ENCODE measurements around the gene MOSPD2. TPM values are rescaled to one million over a fixed set of nuclear protein-coding genes. Genes with fewer than 3 reads are reported as not detected.

Gene MOSPD2
- total and polyA plus RNA-seq, 2 experiments from 2014 or later = 27.9 to 28.5 TPM

DNA sequence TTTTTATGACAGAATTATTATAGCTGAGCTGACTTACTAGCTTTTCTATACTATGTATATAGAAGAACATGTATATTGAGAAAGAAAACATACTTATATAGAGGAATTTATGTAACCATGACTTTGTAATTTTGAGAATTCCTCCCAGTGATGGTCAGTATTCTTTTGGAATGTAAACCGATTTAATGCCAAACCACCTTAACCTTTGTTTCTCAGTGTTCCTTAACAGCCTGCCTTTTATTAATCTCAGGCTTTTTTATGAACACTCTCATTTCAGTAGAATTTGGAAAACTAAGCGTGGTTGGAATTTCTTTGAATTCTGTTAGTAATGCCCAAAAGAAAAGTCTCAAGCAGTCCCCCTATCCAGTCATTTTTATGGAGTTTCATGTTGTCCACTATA is 47.0 kb downstream of the MOSPD2 start:
- Histone ChIP-seq H3K27me3 (replicated peaks; ENCODE audit: insufficient read depth) (no peaks in the 10 kb centered on the region), H3K9me3 (ENCODE audit: low read depth) (no peaks in the 10 kb centered on the region), H3K4me3 (no peak overlapping the region), H3K9me2 (ENCODE audit: insufficient read depth) (no peaks in the 10 kb centered on the region), H2AFZ (no peak overlapping the region), H3K27ac (peak overlapping the region; percentile 90), H3K36me3 (ENCODE audit: low read depth) (no peaks in the 10 kb centered on the region), H3K9ac (peak overlapping the region; percentile 64), H3F3A (ENCODE audit: insufficient read depth) (peaks cover 37% of the 10 kb centered on the region), H3K4me1 (ENCODE audit: insufficient read depth) (peaks cover 51% of the 10 kb centered on the region), H4K20me1 (ENCODE audit: insufficient read depth) (no peaks in the 10 kb centered on the region), H3K79me2 (ENCODE audit: insufficient read depth) (no peaks in the 10 kb centered on the region), H3K4me2 (ENCODE audit: unreplicated experiment) (peak overlapping the region; percentile 48)
- 12 to 20% methylated on average over 2 of the region's 2 CpGs for WGBS, 2 experiments (ENCODE audit: low coverage in 1 of 2, low lambda C conversion rate in 2 of 2, missing lambda C conversion rate in 2 of 2)
- in situ Hi-C loops (cut with MboI) = no loop called here
- peak; percentile 68 for DNase-seq
- TF ChIP-seq EZH2 (IDR thresholded peaks at IDR 0.05; ENCODE audit: insufficient read depth, poor library complexity, severe bottlenecking) (no peak), EZH2phosphoT487 (IDR thresholded peaks at IDR 0.05; ENCODE audit: insufficient read depth, low read depth) (no peak)

DNA sequence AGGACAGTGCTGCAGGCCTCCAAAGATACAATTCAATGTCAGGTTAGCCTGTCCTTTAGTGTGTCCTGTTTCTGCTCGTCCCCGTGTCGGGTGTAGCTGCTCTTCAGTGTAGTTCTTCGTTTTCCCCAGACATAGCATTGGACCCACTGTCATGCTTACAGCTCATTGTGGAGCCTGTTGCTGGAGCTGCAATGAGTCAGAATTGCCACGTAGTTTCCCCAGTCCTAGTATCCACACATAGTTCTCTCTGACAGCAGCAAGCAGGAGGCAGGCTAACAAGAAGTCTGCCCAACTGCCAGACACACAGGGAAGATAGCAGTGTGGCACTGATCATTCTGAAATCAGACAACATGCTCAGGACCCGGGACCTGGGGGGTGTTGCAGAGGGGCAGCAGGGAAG is 49.2 kb downstream of the MOSPD2 start:
- WGBS, 2 experiments (ENCODE audit: low coverage in 1 of 2, low lambda C conversion rate in 2 of 2, missing lambda C conversion rate in 2 of 2) = 24 to 35% methylated on average over 5 to 6 of the region's 6 CpGs
- no peaks in the 10 kb centered on the region for H3K9me3 ChIP-seq (ENCODE audit: low read depth)
- no peak overlapping the region for H2AFZ ChIP-seq
- peaks cover 33% of the 10 kb centered on the region for H3F3A ChIP-seq (ENCODE audit: insufficient read depth)
- in situ Hi-C loops (cut with MboI) = no loop called here
- H3K4me1 ChIP-seq (ENCODE audit: insufficient read depth) = peaks cover 55% of the 10 kb centered on the region
- DNase-seq = peak; percentile 88
- H3K4me2 ChIP-seq (ENCODE audit: unreplicated experiment) = peak overlapping the region; percentile 36
- H3K9ac ChIP-seq = peak overlapping the region; percentile 70
- H3K79me2 ChIP-seq (ENCODE audit: insufficient read depth) = no peaks in the 10 kb centered on the region
- H3K27me3 ChIP-seq (replicated peaks; ENCODE audit: insufficient read depth) = no peaks in the 10 kb centered on the region
- no peaks in the 10 kb centered on the region for H4K20me1 ChIP-seq (ENCODE audit: insufficient read depth)
- no peak for TF ChIP-seq EZH2phosphoT487 (IDR thresholded peaks at IDR 0.05; ENCODE audit: insufficient read depth, low read depth)
- no peak for TF ChIP-seq EZH2 (IDR thresholded peaks at IDR 0.05; ENCODE audit: insufficient read depth, poor library complexity, severe bottlenecking)
- peak overlapping the region; percentile 90 for H3K27ac ChIP-seq
- H3K9me2 ChIP-seq (ENCODE audit: insufficient read depth) = no peaks in the 10 kb centered on the region
- no peak overlapping the region for H3K4me3 ChIP-seq
- no peaks in the 10 kb centered on the region for H3K36me3 ChIP-seq (ENCODE audit: low read depth)

DNA sequence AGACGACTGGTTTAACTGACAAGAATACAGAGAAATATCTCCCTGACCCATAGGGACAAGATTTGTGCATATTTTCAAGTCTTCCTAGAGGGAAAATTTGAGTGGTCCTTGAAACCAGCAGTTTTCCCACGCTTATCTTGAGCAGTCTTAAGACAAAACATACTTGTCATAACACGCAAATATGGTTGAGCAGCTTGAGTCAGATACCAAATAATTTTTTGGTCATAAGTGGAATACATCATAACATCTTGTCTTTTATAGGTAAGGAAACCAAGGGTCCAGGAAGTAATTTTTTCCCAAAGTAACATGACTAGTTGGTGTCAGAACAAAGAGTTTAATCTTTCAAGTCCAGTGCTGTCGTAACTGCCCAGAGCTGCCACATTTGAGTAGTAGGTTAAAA is 50.5 kb downstream of the MOSPD2 start:
- in situ Hi-C loops (cut with MboI) = no loop called here
- H3K27me3 ChIP-seq (replicated peaks; ENCODE audit: insufficient read depth) = no peaks in the 10 kb centered on the region
- no peak overlapping the region for H3K4me3 ChIP-seq
- H3K9ac ChIP-seq = no peak overlapping the region
- peaks cover 33% of the 10 kb centered on the region for H3F3A ChIP-seq (ENCODE audit: insufficient read depth)
- H3K9me3 ChIP-seq (ENCODE audit: low read depth) = no peaks in the 10 kb centered on the region
- no peaks in the 10 kb centered on the region for H4K20me1 ChIP-seq (ENCODE audit: insufficient read depth)
- no peaks in the 10 kb centered on the region for H3K79me2 ChIP-seq (ENCODE audit: insufficient read depth)
- 88 to 90% methylated on average over 4 of the region's 4 CpGs for WGBS, 2 experiments (ENCODE audit: low coverage in 1 of 2, low lambda C conversion rate in 2 of 2, missing lambda C conversion rate in 2 of 2)
- no peaks in the 10 kb centered on the region for H3K36me3 ChIP-seq (ENCODE audit: low read depth)
- no peak overlapping the region for H3K27ac ChIP-seq
- H3K9me2 ChIP-seq (ENCODE audit: insufficient read depth) = no peaks in the 10 kb centered on the region
- TF ChIP-seq EZH2 (IDR thresholded peaks at IDR 0.05; ENCODE audit: insufficient read depth, poor library complexity, severe bottlenecking) (no peak), EZH2phosphoT487 (IDR thresholded peaks at IDR 0.05; ENCODE audit: insufficient read depth, low read depth) (no peak)
- H3K4me2 ChIP-seq (ENCODE audit: unreplicated experiment) = no peak overlapping the region
- no peak overlapping the region for H2AFZ ChIP-seq
- H3K4me1 ChIP-seq (ENCODE audit: insufficient read depth) = peaks cover 57% of the 10 kb centered on the region
- DNase-seq = no peak

DNA sequence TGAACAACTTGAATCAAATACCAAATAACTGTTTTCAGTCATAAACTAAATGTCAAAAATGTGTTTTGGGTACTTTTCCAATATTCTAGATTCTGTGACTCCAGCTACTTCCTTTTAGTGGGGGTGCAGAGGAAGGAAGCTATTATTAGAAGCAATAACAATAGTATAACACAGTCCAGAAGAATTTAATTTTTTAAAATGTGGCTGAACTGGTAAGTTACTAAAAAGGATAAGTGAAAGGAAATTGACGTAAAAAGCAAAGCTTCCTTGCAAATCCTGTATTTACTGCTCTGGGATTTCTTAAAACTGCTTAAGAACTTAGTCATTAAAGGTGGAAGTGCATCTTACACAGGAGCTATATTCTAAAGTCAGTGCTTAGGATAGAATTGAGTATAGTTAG is 53.2 kb downstream of the MOSPD2 start:
- 5 to 11% methylated on average over 1 of the region's 1 CpG for WGBS, 2 experiments (ENCODE audit: low coverage in 1 of 2, low lambda C conversion rate in 2 of 2, missing lambda C conversion rate in 2 of 2)
- Histone ChIP-seq H3K79me2 (ENCODE audit: insufficient read depth) (no peaks in the 10 kb centered on the region), H4K20me1 (ENCODE audit: insufficient read depth) (no peaks in the 10 kb centered on the region), H3K4me2 (ENCODE audit: unreplicated experiment) (peak overlapping the region; percentile 36), H3K4me3 (no peak overlapping the region), H3K27ac (peak overlapping the region; percentile 33), H3K27me3 (replicated peaks; ENCODE audit: insufficient read depth) (no peaks in the 10 kb centered on the region), H3K9me2 (ENCODE audit: insufficient read depth) (no peaks in the 10 kb centered on the region), H3K9ac (no peak overlapping the region), H2AFZ (peak overlapping the region; percentile 39; the same call in 1 of the 2 replicates), H3K9me3 (ENCODE audit: low read depth) (no peaks in the 10 kb centered on the region), H3F3A (ENCODE audit: insufficient read depth) (peaks cover 12% of the 10 kb centered on the region), H3K4me1 (ENCODE audit: insufficient read depth) (peaks cover 34% of the 10 kb centered on the region), H3K36me3 (ENCODE audit: low read depth) (no peaks in the 10 kb centered on the region)
- in situ Hi-C loops (cut with MboI) = no loop called here
- DNase-seq = no peak
- no peak for TF ChIP-seq EZH2phosphoT487 (IDR thresholded peaks at IDR 0.05; ENCODE audit: insufficient read depth, low read depth)
- TF ChIP-seq EZH2 (IDR thresholded peaks at IDR 0.05; ENCODE audit: insufficient read depth, poor library complexity, severe bottlenecking) = no peak

DNA sequence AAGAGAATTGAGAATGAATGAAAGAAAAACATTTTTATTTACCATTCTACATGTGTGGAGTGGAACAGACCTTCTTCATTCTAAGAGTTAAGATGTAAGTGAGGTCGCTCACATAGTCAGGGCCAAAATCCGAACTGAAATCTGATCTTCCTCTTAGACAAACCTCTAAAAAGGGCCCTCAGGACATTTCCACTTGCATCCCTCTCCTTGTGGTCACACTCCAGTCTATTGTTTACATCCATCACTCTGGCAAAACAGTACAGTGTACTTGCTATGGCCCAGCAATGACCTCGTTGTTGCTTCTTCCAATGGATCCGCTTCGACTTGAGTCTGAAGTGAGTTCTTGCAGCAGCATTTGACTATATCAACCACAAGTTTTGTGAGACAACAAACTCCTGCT is 54.2 kb downstream of the MOSPD2 start:
- Histone ChIP-seq H3K79me2 (ENCODE audit: insufficient read depth) (no peaks in the 10 kb centered on the region), H3F3A (ENCODE audit: insufficient read depth) (peaks cover 9% of the 10 kb centered on the region), H3K4me3 (no peak overlapping the region), H3K36me3 (ENCODE audit: low read depth) (no peaks in the 10 kb centered on the region), H4K20me1 (ENCODE audit: insufficient read depth) (no peaks in the 10 kb centered on the region), H3K27ac (no peak overlapping the region), H3K4me1 (ENCODE audit: insufficient read depth) (peaks cover 26% of the 10 kb centered on the region), H2AFZ (no peak overlapping the region), H3K27me3 (replicated peaks; ENCODE audit: insufficient read depth) (no peaks in the 10 kb centered on the region), H3K4me2 (ENCODE audit: unreplicated experiment) (no peak overlapping the region), H3K9me2 (ENCODE audit: insufficient read depth) (no peaks in the 10 kb centered on the region), H3K9me3 (ENCODE audit: low read depth) (no peaks in the 10 kb centered on the region), H3K9ac (no peak overlapping the region)
- WGBS, 2 experiments (ENCODE audit: low coverage in 1 of 2, low lambda C conversion rate in 2 of 2, missing lambda C conversion rate in 2 of 2) = 29 to 39% methylated on average over 5 of the region's 5 CpGs
- peak; percentile 18 for DNase-seq
- in situ Hi-C loops (cut with MboI) = no loop called here
- TF ChIP-seq EZH2phosphoT487 (IDR thresholded peaks at IDR 0.05; ENCODE audit: insufficient read depth, low read depth) (no peak), EZH2 (IDR thresholded peaks at IDR 0.05; ENCODE audit: insufficient read depth, poor library complexity, severe bottlenecking) (no peak)

Data from GM23248 (cell line).